ENCODE results near the gene DDB1. TPM values are rescaled to one million over a fixed set of nuclear protein-coding genes. Genes with fewer than 3 reads are reported as not detected.

DDB1 gene
- total RNA-seq, 2 donors from 2014 or later = 70.6 to 91.0 TPM

DNA sequence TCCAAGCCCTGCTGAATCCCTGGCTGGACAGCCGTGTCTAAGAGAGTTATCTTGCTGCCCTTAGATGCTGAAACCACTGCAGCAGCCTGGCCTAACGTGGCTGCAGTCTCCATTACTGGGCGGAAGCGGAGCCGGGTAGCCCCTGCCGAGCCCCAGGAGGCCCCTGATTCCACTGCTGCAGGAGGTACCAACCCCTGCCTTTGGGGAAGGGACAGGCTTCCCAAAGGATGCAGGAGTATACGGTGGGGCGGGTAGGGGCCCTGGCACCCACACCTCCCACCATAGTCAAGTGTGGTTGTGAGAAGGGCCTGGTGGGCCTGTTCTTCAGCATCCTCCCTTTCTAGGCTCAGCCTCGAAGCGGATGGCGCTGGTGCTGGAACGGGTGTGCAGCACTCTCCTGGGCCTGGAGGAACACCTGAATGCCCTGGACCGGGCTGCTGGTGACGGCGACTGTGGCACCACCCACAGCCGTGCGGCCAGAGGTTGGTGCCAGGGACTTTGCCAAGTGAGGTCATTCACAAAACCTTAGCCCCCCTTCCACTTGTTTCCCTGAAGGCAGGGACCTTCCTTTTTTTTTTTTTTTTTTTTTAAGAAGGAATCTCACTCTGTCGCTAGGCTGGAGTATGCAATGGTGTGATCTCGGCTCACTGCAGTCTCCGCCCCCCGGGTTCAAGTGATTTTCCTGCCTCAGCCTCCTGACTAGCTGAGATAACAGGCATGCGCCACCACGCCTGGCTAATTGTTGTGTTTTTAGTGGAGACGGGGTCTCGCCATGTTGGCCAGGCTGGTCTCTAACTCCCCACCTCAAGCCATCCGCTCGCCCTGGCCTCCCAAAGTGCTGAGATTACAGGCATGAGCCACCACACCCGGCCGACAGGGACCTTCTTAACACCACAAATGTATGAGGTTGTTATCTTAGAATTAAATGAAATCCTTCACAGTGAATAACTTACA, 11.2 kb upstream of the DDB1 start:
- Histone ChIP-seq H3K9me3 (no peaks in the 10 kb centered on the region), H3K4me1 (no peaks in the 10 kb centered on the region), H3K36me3 (replicated peaks in 1 of 2; ENCODE audit: insufficient read depth in 1 of 2, low read depth in 2 of 2) (peaks cover 0 to 2% of the 10 kb centered on the region in 2 donors), H3K4me3 (no peak overlapping the region), H3K27ac (no peak overlapping the region), H3K27me3 (no peaks in the 10 kb centered on the region)
- intact Hi-C loops (cut with DNase I) = loop anchor here (5.0 kb wide), 1 partner anchor 38 kb away; no protein-coding TSS in a partner anchor
- ATAC-seq = no peak
- no peak for DNase-seq
- TF ChIP-seq POLR2A (IDR thresholded peaks at IDR 0.05) (no peak), CTCF (IDR thresholded peaks at IDR 0.05) (no peak)
- 91 to 94% methylated on average over 27 to 29 of the region's 29 CpGs for WGBS, 2 donors

- no peak for DNase-seq
- intact Hi-C loops (cut with DNase I) = loop anchor here (5.0 kb wide), 1 partner anchor 40 kb away; no protein-coding TSS in a partner anchor
- WGBS, 2 donors = 75 to 88% methylated on average over 8 to 16 of the region's 20 CpGs
- no peak for ATAC-seq
- TF ChIP-seq CTCF (IDR thresholded peaks at IDR 0.05) (no peak), POLR2A (IDR thresholded peaks at IDR 0.05) (no peak)
- no peaks in the 10 kb centered on the region for H3K27me3 ChIP-seq
- H3K36me3 ChIP-seq (replicated peaks in 1 of 2; ENCODE audit: insufficient read depth in 1 of 2, low read depth in 2 of 2) = peaks cover 0 to 5% of the 10 kb centered on the region in 2 donors
- no peaks in the 10 kb centered on the region for H3K4me1 ChIP-seq
- no peak overlapping the region for H3K27ac ChIP-seq
- no peaks in the 10 kb centered on the region for H3K9me3 ChIP-seq
- no peak overlapping the region for H3K4me3 ChIP-seq
Observed at GRCh38 chr11:61342207-61342803, 9.4 kb upstream of the DDB1 start.

DNA sequence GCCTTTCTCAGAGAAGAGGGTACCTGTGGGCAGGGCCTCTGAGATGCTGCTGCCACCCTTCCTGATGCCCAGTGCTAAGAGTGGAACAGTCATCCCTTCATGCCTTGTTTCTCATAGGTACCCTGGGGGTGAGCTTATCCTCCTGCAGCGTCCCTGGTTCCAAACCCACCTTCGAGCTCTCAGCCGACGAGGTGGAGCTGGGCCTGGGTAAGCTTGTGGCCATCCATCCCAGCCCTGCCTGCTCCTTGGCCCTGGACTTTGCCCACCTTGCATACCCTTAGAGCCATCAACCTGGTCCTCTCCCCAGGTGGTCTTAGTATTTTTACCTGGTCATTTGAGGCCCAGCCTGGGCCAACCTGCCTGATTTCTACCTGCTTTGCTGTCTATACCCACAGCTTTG, 8.8 kb upstream of the DDB1 start:
- no peak overlapping the region for H3K27ac ChIP-seq
- H3K27me3 ChIP-seq = no peaks in the 10 kb centered on the region
- peaks cover 0 to 5% of the 10 kb centered on the region in 2 donors for H3K36me3 ChIP-seq (replicated peaks in 1 of 2; ENCODE audit: insufficient read depth in 1 of 2, low read depth in 2 of 2)
- H3K9me3 ChIP-seq = no peaks in the 10 kb centered on the region
- DNase-seq (no peak), ATAC-seq (no peak)
- 91 to 100% methylated on average over 1 to 4 of the region's 4 CpGs for WGBS, 2 donors
- H3K4me3 ChIP-seq = no peak overlapping the region
- H3K4me1 ChIP-seq = peaks cover 1% of the 10 kb centered on the region
- intact Hi-C loops (cut with DNase I) = loop anchor here (5.0 kb wide), 1 partner anchor 41 kb away; no protein-coding TSS in a partner anchor
- no peak for TF ChIP-seq CTCF (IDR thresholded peaks at IDR 0.05)

- H3K36me3 ChIP-seq (replicated peaks in 1 of 2; ENCODE audit: insufficient read depth in 1 of 2, low read depth in 2 of 2) = peaks cover 0 to 5% of the 10 kb centered on the region in 2 donors
- peaks cover 9% of the 10 kb centered on the region for H3K4me1 ChIP-seq
- DNase-seq = no peak
- intact Hi-C loops (cut with DNase I) = loop anchor here (5.0 kb wide), 1 partner anchor 41 kb away; no protein-coding TSS in a partner anchor
- H3K27ac ChIP-seq = no peak overlapping the region
- H3K4me3 ChIP-seq = no peak overlapping the region
- 94% methylated on average over 2 of the region's 2 CpGs for WGBS, 2 donors
- no peaks in the 10 kb centered on the region for H3K9me3 ChIP-seq
- H3K27me3 ChIP-seq = no peaks in the 10 kb centered on the region
- ATAC-seq = no peak
- no peak for TF ChIP-seq CTCF (IDR thresholded peaks at IDR 0.05)
- TF ChIP-seq POLR2A (IDR thresholded peaks at IDR 0.05) = no peak
Observed at GRCh38 chr11:61340979-61341378, 8.1 kb upstream of the DDB1 start.
